CD4-positive, alpha-beta T cell (primary cell): ENCODE results near the gene SLC25A29. TPM values are rescaled to one million over a fixed set of nuclear protein-coding genes. Genes with fewer than 3 reads are reported as not detected.

Source experiments
- ATAC-seq: fragments of 200-7000 bp; cut with Tn5 transposase; one replicate; pipeline ENCODE4 v1.10.0; 2022; ENCODE audit warnings: mild to moderate bottlenecking; ENCODE audit not compliant: poor library complexity
- CTCF ChIA-PET: fragments of 350-600 bp; sonication (Branson Sonifier 250); formaldehyde crosslinking; loops from one replicate; lab custom pipeline; 2021; ENCODE audit warnings: antibody characterized with exemption, inconsistent platforms; lab: Charles Lee
- POLR2A ChIA-PET: fragments of 350-600 bp; sonication (Branson Sonifier 250); formaldehyde crosslinking; loops from one replicate; lab custom pipeline; 2021; ENCODE audit warnings: antibody characterized with exemption, inconsistent platforms; lab: Charles Lee
- DNase-seq, 14 experiments: peaks; one replicate each; pipeline ENCODE4 v3.0.0-alpha.2; 2013 to 2020; ENCODE audit warnings: mixed read lengths in 2 of 14
- H3K27ac ChIP-seq, 2 donors: one replicate each; pipeline versions ENCODE4 v1.5.1 to v1.7.0; 2013; ENCODE audit warnings: low read length in 2 of 2, low read depth in 1 of 2, mild to moderate bottlenecking in 1 of 2
- H3K27me3 ChIP-seq, 2 experiments: 1 replicate in 1 of 2; 2 replicates in 1 of 2; pipeline versions ENCODE4 v1.6.1 to v1.7.0; 2013; ENCODE audit warnings: low read length in 2 of 2, control low read depth in 1 of 2, mild to moderate bottlenecking in 1 of 2, moderate library complexity in 1 of 2; ENCODE audit not compliant: insufficient read depth in 2 of 2, control insufficient read depth in 1 of 2
- H3K36me3 ChIP-seq: one replicate; pipeline ENCODE4 v1.6.1; 2013; ENCODE audit warnings: low read length, control low read depth; ENCODE audit not compliant: insufficient read depth
- H3K4me1 ChIP-seq: one replicate; pipeline ENCODE4 v1.6.1; 2013; ENCODE audit warnings: low read length, control low read depth; ENCODE audit not compliant: insufficient read depth
- H3K4me3 ChIP-seq: one replicate; pipeline ENCODE4 v1.5.1; 2013; ENCODE audit warnings: mild to moderate bottlenecking, low read length, moderate library complexity
- H3K9me3 ChIP-seq, 2 experiments: 1 replicate in 1 of 2; 2 replicates in 1 of 2; pipeline versions ENCODE4 v1.6.1 to v1.7.0; 2013; ENCODE audit warnings: low read length in 2 of 2, mild to moderate bottlenecking in 2 of 2, control low read depth in 1 of 2, moderate library complexity in 1 of 2; ENCODE audit not compliant: control insufficient read depth in 1 of 2, insufficient read depth in 1 of 2
- H3K27ac Mint-ChIP-seq: one replicate; pipeline ENCODE4 v1.8.0; 2020; ENCODE audit warnings: mixed read lengths
- H3K27me3 Mint-ChIP-seq: one replicate; pipeline ENCODE4 v1.8.0; 2021; ENCODE audit warnings: mixed read lengths
- H3K36me3 Mint-ChIP-seq: one replicate; pipeline ENCODE4 v1.8.0; 2021; ENCODE audit warnings: low read depth, mixed read lengths
- H3K4me1 Mint-ChIP-seq: one replicate; pipeline ENCODE4 v1.8.0; 2021; ENCODE audit warnings: low read depth, mixed read lengths
- H3K4me3 Mint-ChIP-seq: one replicate; pipeline ENCODE4 v1.8.0; 2020; ENCODE audit warnings: mild to moderate bottlenecking, mixed read lengths
- H3K9me3 Mint-ChIP-seq: one replicate; pipeline ENCODE4 v1.8.0; 2020; ENCODE audit warnings: mixed read lengths
- intact Hi-C, 2 experiments: fragments of 100-400 bp; cut with DNase I in 1 of 2; cut with micrococcal nuclease in 1 of 2; formaldehyde crosslinking; loops; one replicate each; pipeline versions ENCODE4 v1.15.1 to v1.9.0; 2023 to 2025; cut with DNase I, micrococcal nuclease
- total RNA-seq, 174 experiments: library from RNA in 2 of 174; stranded (reverse) in 2 of 174; gene quantifications; one replicate each; pipeline ENCODE4 v1.2.3 and lab custom pipeline; 2021 to 2026
- TF ChIP-seq, protein P1 (sequence below): fragments of 200-600 bp; IDR thresholded peaks from one replicate; pipeline ENCODE4 v1.8.0; 2022; ENCODE audit warnings: antibody characterized with exemption, mild to moderate bottlenecking

The SLC25A29 gene
- total RNA-seq, 2 experiments from 2014 or later = 2.5 TPM

- TF ChIP-seq, protein P1, sequence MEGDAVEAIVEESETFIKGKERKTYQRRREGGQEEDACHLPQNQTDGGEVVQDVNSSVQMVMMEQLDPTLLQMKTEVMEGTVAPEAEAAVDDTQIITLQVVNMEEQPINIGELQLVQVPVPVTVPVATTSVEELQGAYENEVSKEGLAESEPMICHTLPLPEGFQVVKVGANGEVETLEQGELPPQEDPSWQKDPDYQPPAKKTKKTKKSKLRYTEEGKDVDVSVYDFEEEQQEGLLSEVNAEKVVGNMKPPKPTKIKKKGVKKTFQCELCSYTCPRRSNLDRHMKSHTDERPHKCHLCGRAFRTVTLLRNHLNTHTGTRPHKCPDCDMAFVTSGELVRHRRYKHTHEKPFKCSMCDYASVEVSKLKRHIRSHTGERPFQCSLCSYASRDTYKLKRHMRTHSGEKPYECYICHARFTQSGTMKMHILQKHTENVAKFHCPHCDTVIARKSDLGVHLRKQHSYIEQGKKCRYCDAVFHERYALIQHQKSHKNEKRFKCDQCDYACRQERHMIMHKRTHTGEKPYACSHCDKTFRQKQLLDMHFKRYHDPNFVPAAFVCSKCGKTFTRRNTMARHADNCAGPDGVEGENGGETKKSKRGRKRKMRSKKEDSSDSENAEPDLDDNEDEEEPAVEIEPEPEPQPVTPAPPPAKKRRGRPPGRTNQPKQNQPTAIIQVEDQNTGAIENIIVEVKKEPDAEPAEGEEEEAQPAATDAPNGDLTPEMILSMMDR = no peak
- ChIA-PET CTCF (no interaction called here), POLR2A (no interaction called here)
- Mint-ChIP-seq H3K27me3 (no peaks in the 10 kb centered on the region), H3K36me3 (no peaks in the 10 kb centered on the region), H3K4me3 (no peak overlapping the region), H3K27ac (no peak overlapping the region), H3K9me3 (no peaks in the 10 kb centered on the region), H3K4me1 (no peaks in the 10 kb centered on the region)
- Histone ChIP-seq H3K4me3 (no peak overlapping the region), H3K9me3 (no peaks in the 10 kb centered on the region), H3K27me3 (no peaks in the 10 kb centered on the region), H3K4me1 (no peaks in the 10 kb centered on the region), H3K27ac (no peak overlapping the region), H3K36me3 (peaks cover 2% of the 10 kb centered on the region)
- intact Hi-C loops = no loop called here
- no peak for ATAC-seq
- no peak for DNase-seq
These were observed 22.4 kb upstream of the SLC25A29 start for GRCh38 chr14:100328495-100329163.

- Histone ChIP-seq H3K36me3 (no peaks in the 10 kb centered on the region), H3K4me1 (no peaks in the 10 kb centered on the region), H3K27ac (no peak overlapping the region), H3K27me3 (no peaks in the 10 kb centered on the region), H3K9me3 (no peaks in the 10 kb centered on the region), H3K4me3 (no peak overlapping the region)
- H3K27me3 Mint-ChIP-seq = no peaks in the 10 kb centered on the region
- DNase-seq (no peak), ATAC-seq (no peak)
- no peaks in the 10 kb centered on the region for H3K4me1 Mint-ChIP-seq
- ChIA-PET POLR2A (no interaction called here), CTCF (no interaction called here)
- no peaks in the 10 kb centered on the region for H3K36me3 Mint-ChIP-seq
- H3K4me3 Mint-ChIP-seq = no peak overlapping the region
- H3K9me3 Mint-ChIP-seq = no peaks in the 10 kb centered on the region
- no peak overlapping the region for H3K27ac Mint-ChIP-seq
- TF ChIP-seq, protein P1 = no peak
- intact Hi-C loops = no loop called here
These were observed 20.9 kb upstream of the SLC25A29 start for GRCh38 chr14:100327128-100327527.

- ATAC-seq (no peak), DNase-seq (no peak)
- TF ChIP-seq, protein P1 = no peak
- H3K4me1 Mint-ChIP-seq = no peaks in the 10 kb centered on the region
- no peaks in the 10 kb centered on the region for H3K4me1 ChIP-seq
- CTCF ChIA-PET = no interaction called here
- no peak overlapping the region for H3K27ac Mint-ChIP-seq
- H3K9me3 Mint-ChIP-seq = no peaks in the 10 kb centered on the region
- no peaks in the 10 kb centered on the region for H3K36me3 Mint-ChIP-seq
- intact Hi-C loops = no loop called here
- no peaks in the 10 kb centered on the region for H3K9me3 ChIP-seq
- no peak overlapping the region for H3K4me3 Mint-ChIP-seq
- POLR2A ChIA-PET = no interaction called here
- H3K27ac ChIP-seq = no peak overlapping the region
- no peaks in the 10 kb centered on the region for H3K36me3 ChIP-seq
- H3K4me3 ChIP-seq = no peak overlapping the region
- H3K27me3 ChIP-seq = no peaks in the 10 kb centered on the region
- no peaks in the 10 kb centered on the region for H3K27me3 Mint-ChIP-seq
These were observed 19.7 kb upstream of the SLC25A29 start for GRCh38 chr14:100325958-100326357.
